KOPT-K1 (cell line): ENCODE measurements around the gene CFAP157.
A peak's percentile ranks its signal among the peaks of the same experiment; 100 is the strongest.

ENCODE experiments used
- H3K27ac ChIP-seq: fragments of 200-600 bp; sonication (generic); 2 replicates; pipeline ENCODE4 v1.5.1; 2016; ENCODE audit warnings: antibody characterized with exemption, mild to moderate bottlenecking, low read depth, low read length; ENCODE audit not compliant: poor library complexity, severe bottlenecking
- H3K36me3 ChIP-seq: fragments of 200-600 bp; sonication (generic); 2 replicates; pipeline ENCODE4 v1.5.1; 2017; ENCODE audit warnings: antibody characterized with exemption, mild to moderate bottlenecking, low read length, moderate library complexity; ENCODE audit not compliant: insufficient read depth
- H3K9me3 ChIP-seq: fragments of 200-600 bp; sonication (generic); 2 replicates; pipeline ENCODE4 v1.5.1; 2017; ENCODE audit warnings: antibody characterized with exemption, low read length, mild to moderate bottlenecking; ENCODE audit not compliant: insufficient read depth, poor library complexity, severe bottlenecking

Gene CFAP157

DNA sequence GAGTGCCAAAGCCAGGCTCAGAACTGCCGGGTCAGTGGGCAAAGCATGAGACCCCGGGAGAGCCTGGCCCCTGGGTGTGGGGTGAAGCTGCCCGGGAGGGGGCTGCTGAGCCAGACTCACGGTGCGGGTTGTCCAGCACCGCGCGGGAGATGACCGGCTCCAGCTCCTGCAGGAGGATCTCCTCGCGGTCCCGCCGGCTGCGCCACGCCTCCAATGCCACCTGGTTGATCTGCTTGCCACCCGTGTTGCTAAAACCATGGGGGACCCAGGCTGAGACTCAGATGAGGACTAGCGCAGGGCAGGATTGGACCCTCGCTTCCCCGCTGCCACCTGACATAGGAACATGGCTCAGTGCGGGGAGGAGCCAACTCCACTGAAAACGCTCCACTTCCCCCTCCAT lies 25.7 kb downstream of the CFAP157 start:
- H3K9me3 ChIP-seq = no peaks in the 10 kb centered on the region
- no peak overlapping the region for H3K27ac ChIP-seq
- peaks cover 19% of the 10 kb centered on the region; the same call in 1 of the 2 replicates for H3K36me3 ChIP-seq

DNA sequence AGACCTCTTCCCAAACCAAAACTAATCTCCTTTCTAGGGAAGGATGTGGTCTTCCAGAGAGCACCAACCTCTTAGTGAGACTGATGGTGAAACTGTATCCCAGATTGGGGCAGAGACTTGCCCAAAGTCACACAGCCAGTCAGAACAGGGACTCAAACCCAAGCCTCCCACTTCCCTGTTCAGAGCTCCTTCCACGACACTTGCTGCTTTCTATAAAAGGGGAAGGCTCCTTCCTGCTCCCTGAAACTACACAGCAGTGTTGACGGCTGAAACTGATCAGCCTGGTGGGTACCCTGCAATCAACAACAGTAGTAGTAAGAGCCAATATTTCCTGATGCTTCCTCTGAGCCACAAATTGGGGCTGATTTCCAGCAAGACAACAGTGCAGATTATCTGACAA lies 26.8 kb downstream of the CFAP157 start:
- H3K27ac ChIP-seq = no peak overlapping the region
- peaks cover 26% of the 10 kb centered on the region; the same call in 1 of the 2 replicates for H3K36me3 ChIP-seq
- no peaks in the 10 kb centered on the region for H3K9me3 ChIP-seq

DNA sequence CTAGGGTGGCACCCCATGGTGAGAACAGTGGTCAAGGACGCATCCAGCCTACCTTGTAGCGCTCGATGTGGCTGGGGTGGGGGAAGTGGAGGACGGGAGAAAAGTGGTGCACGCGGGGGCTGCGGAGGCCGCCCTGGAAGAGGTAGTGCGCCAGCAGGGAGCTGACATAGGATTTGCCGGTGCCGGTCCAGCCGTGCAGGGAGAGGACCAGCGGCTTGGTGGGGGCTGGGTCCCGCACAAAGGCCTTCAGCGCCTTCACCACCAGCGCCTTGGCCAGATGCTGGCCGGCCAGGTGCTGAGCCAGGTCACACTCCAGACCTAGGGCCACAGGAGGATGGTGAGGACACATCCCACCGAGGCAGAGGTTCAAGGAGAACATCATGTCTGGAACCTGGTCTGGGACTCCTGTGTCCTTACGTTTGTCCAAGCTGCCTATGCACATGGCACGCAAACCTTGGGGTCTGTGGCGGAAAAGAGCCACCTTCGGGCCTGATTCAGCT lies 27.5 kb downstream of the CFAP157 start:
- Histone ChIP-seq H3K27ac (peak overlapping the region; percentile 82), H3K9me3 (no peaks in the 10 kb centered on the region), H3K36me3 (peaks cover 33% of the 10 kb centered on the region)

DNA sequence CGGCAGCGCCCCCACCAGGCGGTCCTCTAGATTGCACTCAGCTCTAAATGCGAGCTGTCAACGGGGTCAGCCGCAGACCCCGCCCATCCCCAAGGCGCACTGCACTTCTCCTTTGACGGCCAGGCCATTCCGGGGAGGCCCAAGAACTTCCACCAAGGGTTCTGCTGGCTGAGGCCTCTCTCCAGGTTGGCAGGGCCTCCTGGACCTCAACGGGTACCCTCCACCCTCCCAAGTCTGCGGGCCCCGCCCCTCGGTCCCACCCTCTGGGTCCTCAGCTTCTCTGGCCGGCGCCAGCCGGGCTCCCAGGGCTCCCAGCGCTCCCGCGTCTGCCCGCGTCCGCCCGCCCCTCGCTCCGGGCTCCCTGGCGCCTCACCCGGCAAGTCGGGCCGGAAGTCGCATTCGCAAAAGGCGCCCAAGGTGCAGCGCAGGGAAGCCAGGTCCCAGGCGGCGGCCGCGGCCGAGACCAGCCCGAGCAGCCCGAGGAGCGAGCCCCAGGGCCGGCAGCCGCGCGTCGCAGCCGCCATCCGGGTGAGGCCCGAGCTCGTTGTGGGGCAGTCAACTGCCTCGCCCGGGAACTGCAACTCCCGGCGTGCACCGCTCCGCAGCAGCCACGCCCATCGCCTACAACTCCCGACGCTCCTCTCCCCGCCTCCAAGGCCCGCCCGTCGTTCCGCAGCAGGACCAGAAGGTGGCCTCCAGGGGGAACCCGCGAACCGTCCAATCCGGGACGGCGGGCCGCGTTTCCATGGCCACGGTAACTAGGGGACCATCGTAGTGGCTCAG lies 28.1 kb downstream of the CFAP157 start, which contains the start of gene TOR2A:
Gene TOR2A, minus strand, starts transcription at position 548 of the 783 bp plus-strand sequence. Its CDS starts 24 bp downstream, at position 524.
- H3K27ac ChIP-seq = peak within 1 kb of the TSS; percentile 82
- peaks cover 40% of the 10 kb centered on the region for H3K36me3 ChIP-seq
- H3K9me3 ChIP-seq = no peaks in the 10 kb centered on the region

DNA sequence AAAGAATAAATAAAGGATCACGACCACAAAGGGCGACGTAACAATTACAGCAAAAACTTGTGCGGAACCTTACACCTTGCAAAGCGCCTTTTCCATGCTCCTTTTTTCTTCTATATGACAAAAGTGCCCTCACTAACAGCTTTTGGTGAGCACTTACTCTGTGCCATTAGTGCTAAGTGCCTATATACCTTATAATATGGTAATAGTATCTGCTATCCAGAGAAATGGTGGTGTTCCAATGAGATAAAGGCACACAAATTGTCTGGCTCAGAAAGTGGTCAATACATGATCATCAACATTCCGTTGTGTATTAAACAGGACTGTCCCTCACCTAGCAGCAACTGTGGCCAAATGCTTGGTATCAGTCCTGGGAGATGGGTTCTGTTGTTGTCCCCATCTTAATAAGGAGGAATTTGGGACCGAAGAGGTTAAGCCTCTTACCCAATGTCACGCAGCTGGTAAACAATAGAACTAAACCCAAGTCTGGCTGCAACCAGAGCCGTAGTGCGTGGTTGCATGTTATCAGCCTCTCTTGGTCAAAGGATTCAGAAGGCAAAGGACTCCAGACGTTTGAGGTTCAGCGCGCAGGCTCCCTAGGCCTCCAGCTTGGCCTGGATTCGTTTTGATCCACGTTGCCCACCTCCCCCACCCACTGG lies 28.9 kb downstream of the CFAP157 start:
- no peaks in the 10 kb centered on the region for H3K9me3 ChIP-seq
- peaks cover 46% of the 10 kb centered on the region for H3K36me3 ChIP-seq
- no peak overlapping the region for H3K27ac ChIP-seq

DNA sequence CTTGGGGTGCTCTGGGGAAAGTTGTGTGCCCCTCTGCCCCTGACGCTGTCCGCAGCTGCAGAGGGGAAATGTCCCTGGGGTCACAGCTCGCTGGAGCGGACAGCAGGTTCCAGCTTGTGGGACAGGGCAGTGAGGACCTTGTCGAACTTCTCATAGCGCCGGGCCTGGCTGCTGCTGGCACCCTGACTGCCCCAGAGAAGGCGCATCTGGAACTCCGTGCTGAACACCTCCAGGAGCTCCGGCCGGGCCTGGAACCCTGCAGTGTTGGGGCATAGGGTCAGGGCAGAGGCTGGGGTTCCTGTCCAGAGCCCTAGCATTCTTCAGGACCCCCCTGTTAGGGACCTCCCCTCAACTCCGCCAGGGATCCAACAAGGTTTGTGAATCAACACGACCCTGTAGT lies 31.9 kb downstream of the CFAP157 start:
- no peak overlapping the region for H3K27ac ChIP-seq
- H3K9me3 ChIP-seq = no peaks in the 10 kb centered on the region
- H3K36me3 ChIP-seq = peaks cover 56% of the 10 kb centered on the region

DNA sequence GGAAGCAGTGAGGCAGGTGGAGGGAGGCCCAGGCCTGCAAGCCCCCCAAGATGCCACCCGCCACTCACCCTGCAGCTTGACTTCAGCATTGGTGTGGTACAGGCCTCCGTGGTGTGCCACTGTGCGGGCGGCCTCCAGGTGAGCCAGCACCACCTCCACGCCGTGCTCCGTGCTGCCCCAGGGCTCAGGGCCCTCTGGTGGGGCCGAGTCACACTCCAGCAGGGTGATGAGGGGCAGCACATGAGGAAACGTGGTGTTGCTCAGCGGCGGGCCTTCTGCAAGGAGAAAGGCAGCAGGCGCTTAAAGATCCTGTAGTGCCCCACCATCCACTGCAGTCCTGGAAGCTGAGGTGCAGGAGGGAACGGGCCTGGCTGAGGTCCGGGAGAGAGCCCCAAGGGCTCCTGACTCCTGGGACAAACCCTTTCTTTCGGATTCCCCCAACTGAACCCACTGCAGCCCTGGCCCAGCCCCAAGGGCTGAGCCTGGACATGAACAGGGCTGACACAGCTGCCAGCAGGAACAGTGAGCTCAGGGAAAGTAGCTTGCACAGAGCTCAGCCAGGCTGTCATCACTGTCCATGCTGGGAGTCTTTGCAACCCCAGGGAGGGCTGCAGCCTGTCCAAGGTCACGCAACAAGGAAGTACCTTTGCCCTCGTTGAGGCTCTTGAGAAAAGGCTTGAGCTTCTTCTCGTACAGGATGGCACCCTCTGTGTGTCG lies 33.0 kb downstream of the CFAP157 start:
- H3K27ac ChIP-seq = no peak overlapping the region
- H3K9me3 ChIP-seq = no peaks in the 10 kb centered on the region
- H3K36me3 ChIP-seq = peaks cover 65% of the 10 kb centered on the region

DNA sequence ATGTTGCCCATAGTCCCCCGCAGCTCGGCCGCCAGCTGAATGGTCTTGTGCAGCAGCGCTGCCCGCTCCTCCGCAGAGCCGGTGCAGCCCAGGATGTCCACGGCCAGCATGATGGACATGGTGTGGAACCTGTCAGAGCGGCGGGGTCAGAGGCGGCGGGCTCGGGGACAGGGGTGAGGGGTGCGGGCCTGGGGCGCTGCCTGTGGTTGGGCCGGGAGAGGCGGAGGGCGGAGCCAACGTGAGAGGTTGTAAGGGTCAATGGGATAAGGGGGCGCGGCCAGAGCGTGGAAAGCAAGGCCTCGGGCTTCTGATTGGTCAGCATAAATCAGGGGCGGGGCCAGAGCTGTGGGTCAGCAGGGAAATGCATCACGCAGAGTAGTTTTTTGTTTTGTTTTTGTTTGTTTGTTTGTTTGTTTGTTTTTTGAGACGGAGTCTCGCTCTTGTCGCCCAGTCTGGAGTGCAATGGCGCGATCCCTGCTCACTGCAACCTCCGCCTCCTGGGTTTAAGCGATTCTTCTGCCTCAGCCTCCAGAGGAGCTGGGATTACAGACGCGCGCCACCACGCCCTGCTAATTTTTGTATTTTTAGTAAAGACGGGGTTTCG lies 35.1 kb downstream of the CFAP157 start:
- H3K27ac ChIP-seq = no peak overlapping the region
- H3K36me3 ChIP-seq = peaks cover 84% of the 10 kb centered on the region
- H3K9me3 ChIP-seq = no peaks in the 10 kb centered on the region

DNA sequence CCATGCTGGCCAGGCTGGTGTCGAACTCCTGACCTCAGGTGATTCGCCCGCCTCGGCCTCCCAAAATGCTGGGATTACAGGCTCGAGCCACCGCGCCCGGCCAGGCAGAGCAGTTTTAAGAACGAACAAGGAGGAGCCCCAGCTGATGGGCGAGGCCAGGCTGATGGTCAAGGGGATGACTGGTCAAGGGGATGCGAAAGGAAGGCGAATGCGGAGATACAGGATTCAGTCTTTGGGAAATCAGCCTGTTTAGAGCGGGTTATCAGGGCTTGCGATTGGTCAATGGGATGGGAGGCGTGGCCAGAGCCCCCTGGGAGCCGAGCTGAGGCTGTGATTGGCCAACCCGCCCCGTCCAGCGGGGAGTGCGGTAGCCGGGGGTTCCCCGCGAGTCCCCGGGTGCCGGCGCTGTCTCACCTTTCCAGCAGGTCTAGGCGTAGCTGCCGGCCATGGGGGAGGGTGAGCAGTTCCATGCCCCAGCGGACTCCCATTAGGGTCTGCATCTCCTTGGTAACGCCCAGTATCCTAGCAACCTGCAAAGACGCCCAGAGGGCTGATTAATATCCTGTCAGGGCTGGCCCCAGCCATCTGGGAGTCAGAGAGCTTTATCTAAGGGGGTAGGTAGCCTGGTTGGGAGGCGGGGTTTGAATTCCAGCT lies 35.8 kb downstream of the CFAP157 start:
- no peak overlapping the region for H3K27ac ChIP-seq
- no peaks in the 10 kb centered on the region for H3K9me3 ChIP-seq
- peaks cover 90% of the 10 kb centered on the region for H3K36me3 ChIP-seq

DNA sequence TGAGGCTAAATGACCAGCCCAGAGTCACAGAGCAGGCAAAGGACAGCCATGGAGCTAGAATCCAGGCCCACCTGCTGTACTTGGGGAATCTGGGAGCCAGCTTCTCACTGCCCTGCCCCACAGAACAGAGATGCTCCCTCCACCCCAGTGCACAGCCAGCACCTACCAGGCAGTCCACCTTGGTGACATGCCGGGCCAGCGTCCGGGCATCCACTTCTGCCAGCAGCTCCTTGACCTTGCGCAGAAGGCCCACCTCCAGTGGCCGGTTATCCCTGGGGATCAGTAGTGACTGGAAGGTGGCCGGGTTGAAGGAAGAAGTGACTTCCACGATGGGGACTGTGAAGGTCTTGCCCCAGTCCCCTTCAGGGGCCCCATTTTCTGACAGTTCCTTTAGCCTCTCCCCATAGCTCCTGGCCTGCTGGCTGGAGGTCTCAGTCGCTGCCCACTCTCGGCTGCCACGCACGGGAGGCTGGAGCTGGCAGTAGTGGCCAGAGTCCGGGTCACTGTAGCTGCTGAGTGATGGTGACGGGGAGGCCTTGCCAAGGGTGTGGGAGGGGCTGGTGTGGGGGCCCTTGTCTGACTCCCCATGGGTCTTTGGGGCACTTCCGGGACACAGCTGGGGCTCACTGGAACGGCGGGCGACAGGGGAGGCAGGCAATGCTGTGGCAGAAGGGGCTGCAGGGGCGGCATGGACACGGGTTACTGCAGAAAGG lies 37.8 kb downstream of the CFAP157 start:
- peaks cover 92% of the 10 kb centered on the region for H3K36me3 ChIP-seq
- H3K9me3 ChIP-seq = no peaks in the 10 kb centered on the region
- H3K27ac ChIP-seq = no peak overlapping the region

DNA sequence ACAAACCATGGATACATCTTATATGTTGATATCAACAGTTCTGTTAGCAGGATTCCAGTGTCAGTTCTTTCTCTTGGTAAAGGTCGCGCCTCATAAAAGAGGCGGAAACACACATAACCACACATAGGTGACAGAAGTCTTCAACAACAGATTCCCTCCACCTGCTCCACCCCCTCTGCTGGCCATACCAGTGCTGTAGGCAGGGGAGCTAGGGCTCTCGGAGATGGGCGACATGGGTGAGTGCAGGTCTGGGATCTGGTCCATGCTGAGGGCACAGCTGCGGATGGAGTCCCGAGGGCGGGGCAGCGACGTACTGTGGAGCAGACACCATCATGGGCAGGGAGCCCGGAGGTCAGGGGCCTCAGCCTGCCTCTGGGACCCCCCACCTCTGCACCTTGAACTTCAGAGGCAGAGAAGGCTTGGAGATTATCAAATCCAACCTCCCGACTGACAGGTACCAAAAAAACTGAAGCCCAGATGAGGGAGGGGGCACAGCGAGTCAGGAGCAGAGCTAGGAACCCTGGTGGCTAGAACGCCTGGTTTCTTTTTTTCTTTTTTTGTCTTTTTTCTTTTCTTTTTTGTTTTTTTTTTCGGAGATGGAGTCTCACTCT lies 40.3 kb downstream of the CFAP157 start:
- peaks cover 90% of the 10 kb centered on the region for H3K36me3 ChIP-seq
- H3K27ac ChIP-seq = no peak overlapping the region
- H3K9me3 ChIP-seq = no peaks in the 10 kb centered on the region

DNA sequence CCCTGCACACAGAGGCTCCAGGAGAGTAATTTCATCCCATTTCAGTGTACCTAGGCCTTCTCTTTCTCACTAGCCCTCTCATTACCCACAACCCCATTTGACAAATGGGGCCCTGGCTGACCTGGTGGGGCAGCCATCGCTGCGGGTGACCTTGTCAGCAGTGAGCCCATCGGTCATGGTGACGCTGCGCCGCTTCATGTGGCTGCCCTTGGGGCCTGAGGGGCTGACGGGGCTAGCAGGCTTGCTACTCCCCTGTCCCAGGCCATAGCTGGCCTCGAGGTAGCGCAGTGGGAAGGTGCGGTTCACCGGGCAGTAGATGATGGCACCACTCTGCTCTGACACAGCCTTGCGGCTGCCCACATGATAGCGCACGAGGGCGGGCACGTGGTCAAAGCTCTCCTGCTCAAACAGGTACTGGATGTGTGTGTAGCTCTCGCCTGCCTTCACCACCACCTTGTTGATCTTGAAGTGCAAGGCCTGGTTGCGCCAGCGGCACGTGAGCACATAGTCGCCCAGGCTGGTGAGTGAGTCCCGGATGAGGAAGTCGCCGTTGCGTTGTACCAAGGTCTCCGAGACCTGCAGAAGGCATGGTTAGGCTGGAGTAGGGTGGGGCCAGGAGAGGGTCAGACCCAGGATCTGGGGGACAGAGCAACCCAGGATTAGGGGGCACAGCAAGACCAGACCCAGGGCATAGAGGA lies 42.5 kb downstream of the CFAP157 start:
- Histone ChIP-seq H3K9me3 (no peaks in the 10 kb centered on the region), H3K36me3 (peaks cover 80% of the 10 kb centered on the region), H3K27ac (no peak overlapping the region)
